GM19468 (cell line): ENCODE results near the gene TMEM14A.

Experiments used
- ATAC-seq: cut with Tn5 transposase; IDR thresholded peaks from one replicate; pipeline ENCODE4 v1.9.1; 2021; ENCODE audit warnings: mild to moderate bottlenecking, moderate library complexity, moderate number of reproducible peaks; ENCODE audit not compliant: unreplicated experiment; ENCODE audit errors: extremely low read depth

The TMEM14A gene

DNA sequence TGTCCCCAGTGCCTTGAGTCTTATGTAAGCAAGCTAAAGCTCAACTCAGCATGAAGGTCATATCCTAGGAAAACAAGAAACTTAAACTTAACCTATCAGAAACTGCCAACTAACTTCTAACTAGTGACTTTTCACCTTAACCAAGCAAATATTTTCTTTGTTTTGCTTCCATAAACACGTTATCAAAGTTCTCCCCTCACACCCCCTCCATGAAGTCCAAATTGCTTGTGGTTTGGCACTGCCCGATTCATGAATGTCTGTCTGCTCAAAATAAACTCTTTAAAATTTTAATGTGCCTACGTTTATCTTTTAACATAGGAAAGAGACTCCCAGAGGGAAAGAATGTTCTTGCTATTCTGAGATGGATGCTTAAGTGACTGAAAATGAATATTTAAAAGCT, 57.5 kb downstream of the TMEM14A start:
- no peak for ATAC-seq

DNA sequence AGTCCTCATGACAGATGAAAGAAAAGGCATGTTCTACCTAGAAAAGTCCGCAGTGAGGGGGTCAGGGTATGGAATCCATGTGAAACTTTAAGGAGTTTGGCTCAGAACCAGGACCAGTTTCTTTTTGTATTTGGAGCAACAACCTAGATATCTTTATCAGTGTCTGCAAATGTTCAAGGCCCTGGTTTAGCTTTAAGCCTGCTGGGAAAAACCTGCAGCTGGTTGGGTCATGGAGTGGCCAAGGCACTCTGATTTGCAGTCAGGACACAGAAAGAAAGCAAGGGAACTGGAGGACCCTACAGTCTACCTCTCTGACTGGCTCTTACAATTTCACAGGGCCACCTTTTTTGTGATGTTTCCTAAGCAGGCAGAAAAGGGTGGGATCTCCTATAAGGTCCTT, 58.7 kb downstream of the TMEM14A start:
- ATAC-seq, result no peak

- no peak for ATAC-seq
Measured at GRCh38 chr6:52731719-52732118, 60.8 kb downstream of the TMEM14A start.

DNA sequence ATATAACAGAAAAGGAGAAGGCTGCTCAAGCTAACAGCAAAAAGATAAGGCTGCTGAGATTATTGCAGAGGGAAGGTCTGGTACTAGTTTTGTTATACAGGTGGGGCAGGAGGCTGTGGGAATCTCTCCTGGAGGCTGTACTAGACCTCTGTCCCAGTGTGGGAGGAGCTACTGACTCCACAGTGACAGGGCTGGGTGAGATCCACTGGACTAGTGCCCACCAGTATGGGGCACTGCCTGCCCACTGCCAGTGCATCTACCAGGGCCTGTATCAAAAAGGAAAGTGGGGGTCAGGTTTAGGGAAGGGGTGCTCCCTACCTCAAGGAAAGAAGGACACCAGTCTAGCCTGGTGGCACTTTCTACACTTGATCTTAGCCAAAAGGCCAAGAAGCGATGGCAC, 62.3 kb downstream of the TMEM14A start:
- ATAC-seq, result no peak

GRCh38 chr6:52734072-52734471, 63.2 kb downstream of the TMEM14A start:
- ATAC-seq, result no peak

DNA sequence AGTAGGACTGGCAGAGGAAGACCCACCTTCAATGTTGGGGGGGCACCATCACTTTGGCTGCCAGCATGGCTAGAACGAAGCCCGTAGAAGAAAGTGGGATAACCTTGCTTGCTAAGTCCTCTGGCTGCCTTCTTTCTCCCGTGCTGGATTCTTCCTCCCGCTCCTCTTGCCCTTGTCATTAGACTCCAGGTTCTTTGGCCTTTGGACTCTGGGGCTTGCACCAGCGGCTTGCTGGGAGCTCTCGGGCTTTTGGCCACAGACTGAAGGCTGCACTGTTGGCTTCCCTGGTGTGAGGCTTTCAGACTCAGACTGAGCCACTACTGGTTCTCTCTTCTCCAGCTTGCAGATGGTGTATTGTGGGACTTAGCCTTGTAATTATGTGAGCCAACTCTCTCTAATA, 64.2 kb downstream of the TMEM14A start:
- no peak for ATAC-seq

- no peak for ATAC-seq
Measured at GRCh38 chr6:52736145-52736544, 65.2 kb downstream of the TMEM14A start.
